ENCODE results near the gene PACS1. TPM values are rescaled to one million over a fixed set of nuclear protein-coding genes. Genes with fewer than 3 reads are reported as not detected.

Gene PACS1
- polyA plus RNA-seq, 1 donor (not counting 4 experiments of a cell fraction or from before 2014, with no cell fraction given): 14.9 TPM

DNA sequence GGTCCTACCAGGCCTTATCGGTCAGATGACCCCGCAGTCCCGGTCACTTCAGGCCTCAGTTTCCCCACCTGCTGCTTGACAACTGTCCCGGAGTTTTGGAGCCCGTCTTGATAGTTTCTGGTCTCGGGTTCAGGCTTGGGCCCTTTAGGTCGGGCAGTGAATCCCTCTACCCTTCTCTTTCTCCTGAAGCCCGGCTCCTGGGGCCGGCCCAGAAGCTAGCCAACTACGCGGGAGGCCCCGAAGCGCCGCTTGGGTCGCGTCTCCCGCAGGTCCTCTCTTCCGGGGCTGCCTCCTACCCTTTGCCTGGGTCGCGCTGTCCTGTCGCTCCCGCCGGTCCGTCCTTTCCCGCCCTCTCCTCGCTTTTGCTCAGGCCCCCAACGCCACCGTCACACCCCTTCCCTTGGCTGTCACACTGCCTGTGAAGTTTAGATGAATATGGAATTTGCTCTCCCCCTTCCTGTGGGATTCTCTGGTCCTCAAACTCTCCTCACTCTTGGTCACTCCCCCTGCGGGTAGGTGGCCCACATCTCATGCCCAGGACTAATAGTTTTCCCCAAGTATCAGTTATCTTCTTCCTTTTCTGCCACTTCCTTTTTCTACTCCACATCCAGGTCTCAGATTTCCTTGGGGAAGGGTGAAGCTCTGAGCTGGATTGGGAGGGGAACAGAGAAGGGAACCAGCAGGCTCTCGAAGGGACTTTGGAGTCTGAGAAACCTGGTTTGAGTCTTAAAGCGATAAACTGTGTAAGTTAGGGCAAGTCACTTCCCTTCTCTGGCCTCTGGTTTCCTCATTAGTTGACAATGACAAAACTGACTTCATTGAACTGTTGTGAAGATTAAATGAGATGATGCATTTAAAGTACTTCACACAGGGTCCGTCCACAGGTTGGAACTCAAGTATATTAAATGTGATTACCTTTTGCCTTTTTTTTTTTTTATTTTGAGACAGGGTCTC lies 199.2 kb downstream of the PACS1 start:
- Histone ChIP-seq H3K27ac (ENCODE audit: control insufficient read depth, insufficient read depth, low read length) (peak overlapping the region; percentile 87), H4K20me1 (ENCODE audit: control insufficient read depth, extremely low read depth, insufficient read depth, low read length) (peaks cover 10% of the 10 kb centered on the region), H3K4me2 (ENCODE audit: control insufficient read depth, extremely low read depth, insufficient read depth, low read depth, low read length) (peak overlapping the region; percentile 95), H3K9me1 (ENCODE audit: control insufficient read depth, extremely low read depth, insufficient read depth, low read length) (no peaks in the 10 kb centered on the region), H3K4me1 (ENCODE audit: control insufficient read depth, extremely low read depth, insufficient read depth, low read length) (peaks cover 9% of the 10 kb centered on the region), H3K4me3 (ENCODE audit: control insufficient read depth in 2 of 3, extremely low read depth in 1 of 3, insufficient read depth in 2 of 3, low read depth in 1 of 3, low read length in 3 of 3) (peak overlapping the region; percentile 85 to 93 (median 91)), H3K79me2 (ENCODE audit: control insufficient read depth, insufficient read depth, low read length) (peaks cover 32% of the 10 kb centered on the region), H3K9ac (ENCODE audit: control insufficient read depth, extremely low read depth, insufficient read depth, low read length) (peak overlapping the region; percentile 88), H3K9me3 (ENCODE audit: control insufficient read depth, low read depth, low read length) (no peaks in the 10 kb centered on the region), H2AFZ (ENCODE audit: control insufficient read depth, low read length) (peak overlapping the region; percentile 23), H3K36me3 (ENCODE audit: control insufficient read depth in 2 of 2, extremely low read depth in 1 of 2, insufficient read depth in 2 of 2, low read length in 2 of 2) (peaks cover 31 to 48% of the 10 kb centered on the region in 2 experiments), H3K27me3 (ENCODE audit: control insufficient read depth, extremely low read depth, insufficient read depth, low read length) (no peaks in the 10 kb centered on the region)
- FAIRE-seq (no peak), DNase-seq (ENCODE audit: low read depth, low spot score) (no peak)
- dilution Hi-C loops (cut with MboI; ENCODE audit: extremely low pct_ligation_motif_present, low sequenced_read_pairs): no loop called here
- TF ChIP-seq, protein P1, sequence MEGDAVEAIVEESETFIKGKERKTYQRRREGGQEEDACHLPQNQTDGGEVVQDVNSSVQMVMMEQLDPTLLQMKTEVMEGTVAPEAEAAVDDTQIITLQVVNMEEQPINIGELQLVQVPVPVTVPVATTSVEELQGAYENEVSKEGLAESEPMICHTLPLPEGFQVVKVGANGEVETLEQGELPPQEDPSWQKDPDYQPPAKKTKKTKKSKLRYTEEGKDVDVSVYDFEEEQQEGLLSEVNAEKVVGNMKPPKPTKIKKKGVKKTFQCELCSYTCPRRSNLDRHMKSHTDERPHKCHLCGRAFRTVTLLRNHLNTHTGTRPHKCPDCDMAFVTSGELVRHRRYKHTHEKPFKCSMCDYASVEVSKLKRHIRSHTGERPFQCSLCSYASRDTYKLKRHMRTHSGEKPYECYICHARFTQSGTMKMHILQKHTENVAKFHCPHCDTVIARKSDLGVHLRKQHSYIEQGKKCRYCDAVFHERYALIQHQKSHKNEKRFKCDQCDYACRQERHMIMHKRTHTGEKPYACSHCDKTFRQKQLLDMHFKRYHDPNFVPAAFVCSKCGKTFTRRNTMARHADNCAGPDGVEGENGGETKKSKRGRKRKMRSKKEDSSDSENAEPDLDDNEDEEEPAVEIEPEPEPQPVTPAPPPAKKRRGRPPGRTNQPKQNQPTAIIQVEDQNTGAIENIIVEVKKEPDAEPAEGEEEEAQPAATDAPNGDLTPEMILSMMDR (optimal IDR thresholded peaks at IDR 0.05 in 1 of 3, IDR thresholded peaks at IDR 0.05 in 1 of 3, conservative IDR thresholded peaks at IDR 0.05 in 1 of 3; ENCODE audit: extremely low read depth in 1 of 3, insufficient read depth in 2 of 3, low read length in 3 of 3): peak in 2 of 3 experiments; percentile 13 to 28
- no peak for TF ChIP-seq EZH2 (IDR thresholded peaks at IDR 0.05; ENCODE audit: low read length)

DNA sequence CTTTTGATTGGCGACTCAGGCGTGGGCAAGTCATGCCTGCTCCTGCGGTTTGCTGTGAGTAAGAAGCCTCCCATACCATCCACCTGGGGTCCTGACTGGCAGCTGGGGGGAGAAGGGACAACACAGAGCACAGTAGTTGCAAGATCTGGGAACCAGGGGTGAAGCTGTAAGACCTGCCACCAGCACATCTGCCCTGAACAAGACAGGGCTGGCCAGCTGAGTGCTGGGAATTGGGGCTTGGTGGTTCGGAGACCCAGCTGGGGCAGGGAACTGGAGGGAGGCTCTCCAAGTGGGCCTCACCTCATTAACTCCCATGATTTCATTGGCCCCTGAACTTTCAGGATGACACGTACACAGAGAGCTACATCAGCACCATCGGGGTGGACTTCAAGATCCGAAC lies 201.7 kb downstream of the PACS1 start:
- Histone ChIP-seq H4K20me1 (ENCODE audit: control insufficient read depth, extremely low read depth, insufficient read depth, low read length) (peaks cover 9% of the 10 kb centered on the region), H3K4me1 (ENCODE audit: control insufficient read depth, extremely low read depth, insufficient read depth, low read length) (peaks cover 9% of the 10 kb centered on the region), H2AFZ (ENCODE audit: control insufficient read depth, low read length) (no peak overlapping the region), H3K79me2 (ENCODE audit: control insufficient read depth, insufficient read depth, low read length) (peaks cover 32% of the 10 kb centered on the region), H3K27me3 (ENCODE audit: control insufficient read depth, extremely low read depth, insufficient read depth, low read length) (no peaks in the 10 kb centered on the region), H3K9ac (ENCODE audit: control insufficient read depth, extremely low read depth, insufficient read depth, low read length) (no peak overlapping the region), H3K9me1 (ENCODE audit: control insufficient read depth, extremely low read depth, insufficient read depth, low read length) (no peaks in the 10 kb centered on the region), H3K4me2 (ENCODE audit: control insufficient read depth, extremely low read depth, insufficient read depth, low read depth, low read length) (no peak overlapping the region), H3K9me3 (ENCODE audit: control insufficient read depth, low read depth, low read length) (no peaks in the 10 kb centered on the region), H3K27ac (ENCODE audit: control insufficient read depth, insufficient read depth, low read length) (no peak overlapping the region), H3K36me3 (ENCODE audit: control insufficient read depth in 2 of 2, extremely low read depth in 1 of 2, insufficient read depth in 2 of 2, low read length in 2 of 2) (peaks cover 30 to 40% of the 10 kb centered on the region in 2 experiments), H3K4me3 (ENCODE audit: control insufficient read depth in 2 of 3, extremely low read depth in 1 of 3, insufficient read depth in 2 of 3, low read depth in 1 of 3, low read length in 3 of 3) (no peak overlapping the region)
- FAIRE-seq (no peak), DNase-seq (ENCODE audit: low read depth, low spot score) (no peak)
- dilution Hi-C loops (cut with MboI; ENCODE audit: extremely low pct_ligation_motif_present, low sequenced_read_pairs): no loop called here
- TF ChIP-seq, protein P1 (optimal IDR thresholded peaks at IDR 0.05 in 1 of 3, IDR thresholded peaks at IDR 0.05 in 1 of 3, conservative IDR thresholded peaks at IDR 0.05 in 1 of 3; ENCODE audit: extremely low read depth in 1 of 3, insufficient read depth in 2 of 3, low read length in 3 of 3): no peak
- TF ChIP-seq EZH2 (IDR thresholded peaks at IDR 0.05; ENCODE audit: low read length): no peak
